SK-N-SH treated with all-trans-retinoic acid at 6 μM for 48 hours (cell line): ENCODE data around the gene PGAP6.

Experiments
- ARNTL ChIP-seq: fragments of 450-650 bp; formaldehyde crosslinking; IDR thresholded peaks from 2 replicates; pipeline ENCODE4 v1.5.0; 2020; ENCODE audit warnings: low read depth, mild to moderate bottlenecking, moderate library complexity, borderline replicate concordance
- BACH2 ChIP-seq: fragments of 250-450 bp; sonication (Bioruptor Pico); IDR thresholded peaks from 2 replicates; pipeline ENCODE4 v1.9.0; 2021; ENCODE audit warnings: mild to moderate bottlenecking, borderline replicate concordance
- ISL1 ChIP-seq: fragments of 250-450 bp; sonication (Bioruptor Pico); IDR thresholded peaks from 2 replicates; pipeline ENCODE4 v2.1.2; 2022; ENCODE audit warnings: mild to moderate bottlenecking, moderate library complexity
- PATZ1 ChIP-seq: fragments of 250-450 bp; sonication (Bioruptor Pico); IDR thresholded peaks from 2 replicates; pipeline ENCODE4 v1.8.0; 2020; ENCODE audit warnings: mild to moderate bottlenecking, moderate library complexity, borderline replicate concordance
- TOX ChIP-seq: fragments of 250-450 bp; sonication (Bioruptor Pico); IDR thresholded peaks from 2 replicates; pipeline ENCODE4 v1.8.0; 2021; ENCODE audit warnings: mild to moderate bottlenecking, moderate library complexity, borderline replicate concordance
- ZNF565 ChIP-seq: fragments of 450-650 bp; formaldehyde crosslinking; conservative IDR thresholded peaks from 2 replicates; pipeline ENCODE4 v1.5.0; 2020; ENCODE audit warnings: low read depth, mild to moderate bottlenecking, moderate library complexity

GRCh38 chr16:337437-337836, 44.3 kb downstream of the PGAP6 start:
- TF ChIP-seq ISL1 (no peak), PATZ1 (CRISPR knock-in tag) (no peak), BACH2 (no peak), ZNF565 (CRISPR knock-in tag) (no peak), ARNTL (CRISPR knock-in tag) (no peak), TOX (CRISPR knock-in tag) (no peak)
